GM19468 (cell line): Measurements from ENCODE around the gene SIGLEC8.

Experiments
- ATAC-seq: cut with Tn5 transposase; IDR thresholded peaks from one replicate; pipeline ENCODE4 v1.9.1; 2021; ENCODE audit warnings: mild to moderate bottlenecking, moderate library complexity, moderate number of reproducible peaks; ENCODE audit not compliant: unreplicated experiment; ENCODE audit errors: extremely low read depth

The SIGLEC8 gene

GRCh38 chr19:51410950-51411748, 47.1 kb downstream of the SIGLEC8 start:
- no peak for ATAC-seq

- no peak for ATAC-seq
These were observed 50.6 kb downstream of the SIGLEC8 start for GRCh38 chr19:51407511-51408131.

DNA sequence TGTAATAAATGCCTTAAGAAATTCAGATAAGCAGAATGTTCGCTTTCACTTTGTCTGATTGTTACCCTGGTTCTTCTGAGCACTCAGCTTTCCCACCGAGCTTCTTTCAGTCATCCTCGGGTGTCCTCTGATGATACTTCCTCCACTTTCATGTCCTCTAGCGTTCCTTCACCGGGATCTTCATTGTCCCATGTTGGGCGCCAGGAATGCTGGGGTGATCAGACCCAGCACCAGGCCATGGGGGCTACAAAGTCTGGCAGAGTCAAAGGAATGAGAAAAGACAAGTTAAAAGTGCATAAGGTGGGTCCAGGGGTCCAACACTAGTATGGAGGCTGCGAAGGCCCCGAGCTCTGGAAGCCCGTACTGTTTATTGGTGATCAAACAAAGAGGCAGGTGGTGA, 56.1 kb downstream of the SIGLEC8 start:
- no peak for ATAC-seq
